ENCODE data around the gene MRTFB. TPM values are rescaled to one million over a fixed set of nuclear protein-coding genes. Genes with fewer than 3 reads are reported as not detected.

The MRTFB gene
- total and polyA plus RNA-seq, 2 donors (not counting 3 experiments of a cell fraction or from before 2014, with no cell fraction given) = 19.6 to 49.5 TPM

DNA sequence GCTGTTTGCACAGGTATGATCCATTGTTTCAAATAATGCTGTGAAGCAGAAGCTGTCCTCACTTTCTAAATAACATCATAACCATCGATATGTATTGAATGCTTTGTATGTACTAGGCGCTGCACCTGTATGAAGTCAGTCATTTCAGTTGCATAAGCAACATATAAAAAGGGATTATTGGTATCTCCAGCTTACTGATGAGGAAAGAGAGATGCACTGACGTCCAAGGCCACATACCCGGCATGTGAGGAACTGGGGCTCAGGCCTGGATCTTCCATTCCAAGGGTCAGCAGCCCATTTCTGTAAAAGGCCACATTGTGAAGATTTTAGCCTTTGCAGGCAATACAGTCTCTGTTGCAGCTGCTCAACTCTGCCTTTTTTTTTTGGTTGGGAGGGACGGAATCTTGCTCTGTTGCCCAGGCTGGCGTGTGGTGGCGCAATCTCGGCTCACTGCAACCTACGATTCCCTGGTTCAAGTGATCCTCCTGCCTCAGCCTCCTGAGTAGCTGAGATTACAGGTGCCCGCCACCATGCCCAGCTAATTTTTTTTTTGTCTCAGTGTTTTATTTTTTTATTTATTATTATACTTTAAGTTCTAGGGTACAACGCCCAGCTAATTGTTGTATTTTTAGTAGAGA, 244.7 kb downstream of the MRTFB start:
- H3K9ac ChIP-seq (replicated peaks; ENCODE audit: extremely low read depth, insufficient read depth, low read length) = no peak overlapping the region
- H3K4me2 ChIP-seq (ENCODE audit: insufficient read depth, low read length) = no peak overlapping the region
- dilution Hi-C loops (cut with MboI; ENCODE audit: extremely low pct_ligation_motif_present, low sequenced_read_pairs) (no loop called here), intact Hi-C loops (cut with micrococcal nuclease) (no loop called here)
- no peaks in the 10 kb centered on the region for H3K27me3 ChIP-seq (ENCODE audit: control insufficient read depth in 2 of 2, insufficient read depth in 2 of 2, low read length in 2 of 2)
- no peaks in the 10 kb centered on the region for H3K9me1 ChIP-seq (replicated peaks; ENCODE audit: control insufficient read depth, extremely low read depth, insufficient read depth, low read length)
- no peak for TF ChIP-seq POLR2AphosphoS5 (IDR thresholded peaks at IDR 0.05; ENCODE audit: insufficient read depth, low read depth, low read length)
- no peak for TF ChIP-seq GATA2 (IDR thresholded peaks at IDR 0.05; ENCODE audit: insufficient read depth, insufficient read length, low read depth, low read length)
- TF ChIP-seq MYC (IDR thresholded peaks at IDR 0.05; ENCODE audit: low read depth, low read length) = no peak
- no peak for TF ChIP-seq FOS (IDR thresholded peaks at IDR 0.05; ENCODE audit: borderline replicate concordance, insufficient read depth, low read length)
- TF ChIP-seq JUN (IDR thresholded peaks at IDR 0.05; ENCODE audit: borderline replicate concordance, insufficient read depth, insufficient read length, low read depth) = no peak
- TF ChIP-seq, protein P1, sequence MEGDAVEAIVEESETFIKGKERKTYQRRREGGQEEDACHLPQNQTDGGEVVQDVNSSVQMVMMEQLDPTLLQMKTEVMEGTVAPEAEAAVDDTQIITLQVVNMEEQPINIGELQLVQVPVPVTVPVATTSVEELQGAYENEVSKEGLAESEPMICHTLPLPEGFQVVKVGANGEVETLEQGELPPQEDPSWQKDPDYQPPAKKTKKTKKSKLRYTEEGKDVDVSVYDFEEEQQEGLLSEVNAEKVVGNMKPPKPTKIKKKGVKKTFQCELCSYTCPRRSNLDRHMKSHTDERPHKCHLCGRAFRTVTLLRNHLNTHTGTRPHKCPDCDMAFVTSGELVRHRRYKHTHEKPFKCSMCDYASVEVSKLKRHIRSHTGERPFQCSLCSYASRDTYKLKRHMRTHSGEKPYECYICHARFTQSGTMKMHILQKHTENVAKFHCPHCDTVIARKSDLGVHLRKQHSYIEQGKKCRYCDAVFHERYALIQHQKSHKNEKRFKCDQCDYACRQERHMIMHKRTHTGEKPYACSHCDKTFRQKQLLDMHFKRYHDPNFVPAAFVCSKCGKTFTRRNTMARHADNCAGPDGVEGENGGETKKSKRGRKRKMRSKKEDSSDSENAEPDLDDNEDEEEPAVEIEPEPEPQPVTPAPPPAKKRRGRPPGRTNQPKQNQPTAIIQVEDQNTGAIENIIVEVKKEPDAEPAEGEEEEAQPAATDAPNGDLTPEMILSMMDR (IDR thresholded peaks at IDR 0.05; ENCODE audit: extremely low read depth in 1 of 2, insufficient read depth in 1 of 2, low read depth in 1 of 2, low read length in 2 of 2) = no peak
- no peak for TF ChIP-seq POLR2A (IDR thresholded peaks at IDR 0.05; ENCODE audit: low read depth, low read length)
- TF ChIP-seq MAX (IDR thresholded peaks at IDR 0.05; ENCODE audit: insufficient read depth, insufficient read length) = no peak
- TF ChIP-seq EZH2 (IDR thresholded peaks at IDR 0.05; ENCODE audit: borderline replicate concordance, low read depth, low read length, severe bottlenecking) = no peak
- DNase-seq (ENCODE audit: low read depth, low spot score) (no peak), FAIRE-seq (no peak)
- no peak overlapping the region for H3K27ac ChIP-seq (ENCODE audit: insufficient read depth, low read depth, low read length)
- H3K9me3 ChIP-seq (replicated peaks; ENCODE audit: control insufficient read depth, insufficient read depth, low read length) = no peaks in the 10 kb centered on the region
- H4K20me1 ChIP-seq (replicated peaks; ENCODE audit: control insufficient read depth, extremely low read depth, insufficient read depth, low read length) = no peaks in the 10 kb centered on the region
- no peaks in the 10 kb centered on the region for H3K4me1 ChIP-seq (ENCODE audit: control insufficient read depth, extremely low read depth, insufficient read depth, low read length)
- no peaks in the 10 kb centered on the region for H3K36me3 ChIP-seq (ENCODE audit: control insufficient read depth in 2 of 2, extremely low read depth in 1 of 2, insufficient read depth in 2 of 2, low read length in 2 of 2)
- H3K4me3 ChIP-seq (replicated peaks in 1 of 3; ENCODE audit: insufficient read depth in 1 of 3, low read depth in 1 of 3, low read length in 3 of 3) = no peak overlapping the region
- H3K79me2 ChIP-seq (ENCODE audit: control insufficient read depth, insufficient read depth, low read length) = no peaks in the 10 kb centered on the region
- H2AFZ ChIP-seq (ENCODE audit: low read depth, low read length) = no peak overlapping the region
- CTCF ChIA-PET = interaction anchor here (1.2 to 2.2 kb wide), 4 partner anchors 9 to 81 kb away, joined by 3 to 6 read pairs (median 4); no protein-coding TSS in a partner anchor
- POLR2A ChIA-PET = no interaction called here
- BruUV-seq (replicated peaks) = no TSS peak

MicroRNAs within 50 kb of the gene (microRNA counts, 767-probe panel; counts per million panel counts)
- microRNA hsa-miR-193b-3p (723 counts per million, percentile 96 among the panel's probes with 10 or more counts), microRNA hsa-miR-365a-3p (723 counts per million, percentile 96 among the panel's probes with 10 or more counts)

Small RNA genes within 50 kb of the gene (microRNA-seq; reads per million reads assigned to microRNA genes)
- 29.2 reads per million, percentile 40 among the genes with 10 or more reads in this experiment for gene MIR193B (ENCODE audit: borderline number of aligned reads, borderline replicate concordance)
- 3.8 reads per million, percentile 3 among the genes with 10 or more reads in this experiment for gene MIR365A (ENCODE audit: borderline number of aligned reads, borderline replicate concordance)

Small RNA genes within 50 kb of the gene (small RNA-seq; reads per million reads assigned to genes)
- 2.0 reads per million for gene MIR193B (ENCODE audit: insufficient read depth, insufficient read length, low read depth, low replicate concordance)
- not detected for gene MIR365A (ENCODE audit: insufficient read depth, insufficient read length, low read depth, low replicate concordance)
- gene RF00019 (ENCODE audit: insufficient read depth, insufficient read length, low read depth, low replicate concordance) = not detected

Other genes starting within 250 kb of the MRTFB start
- gene ERCC4, start 151.2 kb upstream of the MRTFB start, total RNA-seq = 15.1 and 17.1 TPM in 2 replicates
- gene ERCC4, start 151.2 kb upstream of the MRTFB start, polyA plus RNA-seq = 3.0 and 4.9 TPM in 2 replicates

All from endothelial cell of umbilical vein (primary cell).